Measurements from ENCODE around the gene ZBTB18.

The ZBTB18 gene

DNA sequence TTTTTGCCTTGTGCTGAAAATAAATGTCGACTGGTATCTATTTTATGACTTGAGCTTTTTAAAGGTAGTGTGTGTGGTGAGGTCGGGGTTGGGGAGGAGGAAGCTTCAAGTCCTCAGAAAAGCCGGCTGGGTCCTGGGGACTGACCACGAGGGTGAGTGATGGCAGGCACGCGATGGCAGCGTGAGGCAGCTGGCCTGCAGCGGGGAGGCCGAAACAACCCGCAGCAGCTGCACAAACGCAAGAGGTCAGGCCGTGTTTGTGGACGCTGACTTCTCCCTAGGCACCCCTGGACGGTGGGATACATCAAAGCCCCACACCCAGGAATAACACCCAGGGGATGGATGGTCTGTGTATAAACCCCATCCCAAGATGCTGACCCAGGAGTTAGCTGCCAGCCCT is 51.4 kb downstream of the ZBTB18 start:
- Histone ChIP-seq H3K27me3 (ENCODE audit: low read depth, low read length) (no peaks in the 10 kb centered on the region), H3K36me3 (ENCODE audit: control insufficient read depth in 1 of 2, insufficient read depth in 2 of 2, low read length in 2 of 2) (no peaks in the 10 kb centered on the region), H3K27ac (ENCODE audit: low read length) (no peak overlapping the region), H3K4me3 (ENCODE audit: low read depth in 1 of 2, low read length in 2 of 2) (no peak overlapping the region), H3K9me3 (ENCODE audit: control insufficient read depth in 1 of 2, low read length in 2 of 2) (no peaks in the 10 kb centered on the region), H3K4me1 (ENCODE audit: control insufficient read depth in 1 of 2, insufficient read depth in 2 of 2, low read length in 2 of 2) (no peaks in the 10 kb centered on the region)

DNA sequence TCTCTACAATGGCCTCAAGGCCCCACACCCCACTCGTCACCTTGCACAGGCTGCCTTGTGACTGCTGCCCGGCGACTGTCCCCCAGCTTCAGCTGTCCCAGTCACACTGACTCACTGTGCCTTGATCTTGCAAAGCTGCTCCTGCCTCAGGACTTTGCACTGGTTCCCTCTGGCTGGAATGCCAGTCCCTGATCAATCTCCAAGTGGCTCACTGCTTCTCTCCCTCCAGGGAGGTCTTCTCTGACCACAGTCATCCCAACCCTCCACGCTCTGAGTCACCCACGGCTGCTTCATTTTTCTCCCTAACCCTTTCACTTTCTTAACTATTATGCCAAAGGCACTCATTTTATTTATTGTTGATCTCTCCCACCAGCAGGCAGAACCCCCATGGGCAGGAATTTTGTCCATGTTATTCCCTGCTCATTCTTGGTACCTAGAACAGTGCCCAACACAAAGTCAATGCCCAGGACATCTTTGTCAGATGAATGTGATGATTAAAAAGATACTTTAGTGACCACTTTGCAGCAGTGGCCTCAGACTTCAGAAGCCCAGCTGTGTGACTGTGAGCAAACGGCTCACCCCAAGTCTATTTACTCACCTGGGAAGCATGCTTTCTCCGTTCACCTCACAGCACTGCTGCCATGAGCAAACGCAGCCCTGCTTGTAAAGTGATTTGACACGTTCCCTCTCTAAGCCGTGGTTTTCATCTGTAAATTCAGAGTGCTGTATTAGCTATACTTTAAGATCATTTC is 53.4 kb downstream of the ZBTB18 start:
- Histone ChIP-seq H3K4me1 (ENCODE audit: control insufficient read depth in 1 of 2, insufficient read depth in 2 of 2, low read length in 2 of 2) (no peaks in the 10 kb centered on the region), H3K9me3 (ENCODE audit: control insufficient read depth in 1 of 2, low read length in 2 of 2) (no peaks in the 10 kb centered on the region), H3K4me3 (ENCODE audit: low read depth in 1 of 2, low read length in 2 of 2) (no peak overlapping the region), H3K27me3 (ENCODE audit: low read depth, low read length) (no peaks in the 10 kb centered on the region), H3K36me3 (ENCODE audit: control insufficient read depth in 1 of 2, insufficient read depth in 2 of 2, low read length in 2 of 2) (no peaks in the 10 kb centered on the region), H3K27ac (ENCODE audit: low read length) (no peak overlapping the region)

DNA sequence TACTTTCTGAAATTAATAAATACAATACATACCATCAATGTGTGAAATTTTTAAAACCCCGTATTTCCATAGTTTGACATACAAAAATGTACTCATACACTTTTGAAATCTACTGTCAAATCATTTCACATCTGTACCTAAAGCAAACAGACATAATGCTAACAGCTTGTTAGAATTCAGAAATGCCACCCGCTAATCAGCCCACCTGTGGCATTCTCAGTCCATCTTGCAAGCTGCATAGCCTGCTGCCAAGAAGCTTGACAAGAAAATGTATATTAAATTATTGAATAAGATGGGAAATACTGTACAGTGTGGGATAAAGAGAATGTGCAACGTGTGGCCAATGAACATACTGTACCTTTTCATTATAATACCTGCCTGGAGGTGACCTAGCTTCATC is 55.1 kb downstream of the ZBTB18 start:
- Histone ChIP-seq H3K4me3 (ENCODE audit: low read depth in 1 of 2, low read length in 2 of 2) (no peak overlapping the region), H3K4me1 (ENCODE audit: control insufficient read depth in 1 of 2, insufficient read depth in 2 of 2, low read length in 2 of 2) (no peaks in the 10 kb centered on the region), H3K36me3 (ENCODE audit: control insufficient read depth in 1 of 2, insufficient read depth in 2 of 2, low read length in 2 of 2) (no peaks in the 10 kb centered on the region), H3K27ac (ENCODE audit: low read length) (no peak overlapping the region), H3K9me3 (ENCODE audit: control insufficient read depth in 1 of 2, low read length in 2 of 2) (no peaks in the 10 kb centered on the region), H3K27me3 (ENCODE audit: low read depth, low read length) (no peaks in the 10 kb centered on the region)

Data from muscle layer of duodenum (tissue), 2 donors.